HepG2 (cell line): ENCODE results near the gene SMPD3. TPM values are rescaled to one million over a fixed set of nuclear protein-coding genes. Genes with fewer than 3 reads are reported as not detected.

Experiments
- ATAC-seq: fragments of 200-7000 bp; cut with Tn5 transposase; 3 replicates; pipeline ENCODE4 v1.9.1; 2020; ENCODE audit warnings: mild to moderate bottlenecking, moderate library complexity
- BruUV-seq: library from RNA; stranded (reverse); fragments of 400-500 nt; replicated peaks from 2 replicates; lab custom pipeline; 2021; lab: Mats Ljungman, UMichigan
- CTCF ChIA-PET: fragments of 300-600 bp; formaldehyde crosslinking; extraction: SDS; loops from one replicate; lab custom pipeline; 2021; ENCODE audit warnings: low total read pairs, inconsistent platforms, low intra/inter-chr PET ratio; lab: Yijun Ruan, JAX
- POLR2A ChIA-PET: fragments of 350-600 bp; sonication (Branson Sonifier 250); formaldehyde crosslinking; loops from one replicate; lab custom pipeline; 2020; ENCODE audit warnings: antibody characterized with exemption, inconsistent platforms; lab: Yijun Ruan, JAX
- DNase-seq: peaks from one replicate; pipeline ENCODE4 v3.0.0-alpha.2; 2015; ENCODE audit warnings: low spot score
- FAIRE-seq: peaks from 3 replicates; lab custom pipeline; 2011; peaks lifted over from hg19 to GRCh38; lab: Jason Lieb, UNC
- H2AFZ ChIP-seq: one replicate; pipeline ENCODE4 v1.6.1; 2011; ENCODE audit warnings: low read length, inconsistent platforms
- H3K27ac ChIP-seq: fragments of 300-600 bp; 3 replicates; pipeline ENCODE4 v1.8.0; 2011; ENCODE audit warnings: mixed run types, mild to moderate bottlenecking, mixed read lengths, low read length, inconsistent platforms; ENCODE audit not compliant: insufficient read depth; ENCODE audit errors: extremely low read length
- H3K27me3 ChIP-seq, 2 experiments: fragments of 200-600 bp in 1 of 2; 2 replicates in 1 of 2; 3 replicates in 1 of 2; pipeline versions ENCODE4 v1.6.0 to v1.8.0; 2011; ENCODE audit warnings: low read length in 2 of 2, mild to moderate bottlenecking in 2 of 2, moderate library complexity in 2 of 2, inconsistent platforms in 1 of 2; ENCODE audit not compliant: insufficient read depth in 2 of 2, control insufficient read depth in 1 of 2
- H3K36me3 ChIP-seq, 2 experiments: fragments of 200-600 bp in 1 of 2; replicated peaks in 1 of 2; 2 replicates in 1 of 2; 3 replicates in 1 of 2; pipeline versions ENCODE4 v1.5.1 to v1.8.0; 2011; ENCODE audit warnings: low read length in 2 of 2, inconsistent platforms in 1 of 2; ENCODE audit not compliant: insufficient read depth in 2 of 2, control insufficient read depth in 1 of 2
- H3K4me1 ChIP-seq: 2 replicates; pipeline ENCODE4 v1.5.1; 2012; ENCODE audit warnings: low read length, inconsistent platforms; ENCODE audit not compliant: insufficient read depth
- H3K4me2 ChIP-seq: 2 replicates; pipeline ENCODE4 v1.6.0; 2011; ENCODE audit warnings: low read depth, low read length, inconsistent platforms
- H3K4me3 ChIP-seq, 3 experiments: fragments of 200-600 bp in 1 of 3; sonication (generic), shearing (Covaris generic) in 1 of 3; replicated peaks in 1 of 3; 2 replicates each; pipeline ENCODE4 v1.5.1; 2011 to 2016; ENCODE audit warnings: low read length in 3 of 3, inconsistent platforms in 2 of 3, low read depth in 2 of 3, mild to moderate bottlenecking in 2 of 3, control low read depth in 1 of 3, mixed read lengths in 1 of 3; ENCODE audit not compliant: insufficient read depth in 1 of 3
- H3K79me2 ChIP-seq: one replicate; pipeline ENCODE4 v1.6.1; 2011; ENCODE audit warnings: low read length, inconsistent platforms; ENCODE audit not compliant: insufficient read depth
- H3K9ac ChIP-seq: 2 replicates; pipeline ENCODE4 v1.6.0; 2011; ENCODE audit warnings: mild to moderate bottlenecking, low read depth, low read length, inconsistent platforms; ENCODE audit not compliant: insufficient read depth
- H3K9me3 ChIP-seq: 2 replicates; pipeline ENCODE4 v1.5.1; 2012; ENCODE audit warnings: mild to moderate bottlenecking, low read length
- H4K20me1 ChIP-seq: 2 replicates; pipeline ENCODE4 v1.6.0; 2011; ENCODE audit warnings: inconsistent platforms, mild to moderate bottlenecking, low read length, moderate library complexity; ENCODE audit not compliant: insufficient read depth
- ARID2 ChIP-seq: sonication (generic); formaldehyde crosslinking; IDR thresholded peaks from 2 replicates; pipeline ENCODE4 v1.8.1; 2022; ENCODE audit warnings: mild to moderate bottlenecking, missing genetic modification reagents, borderline replicate concordance
- CC2D1A ChIP-seq: sonication (generic); formaldehyde crosslinking; IDR thresholded peaks from 2 replicates; pipeline ENCODE4 v1.8.1; 2023; ENCODE audit warnings: mild to moderate bottlenecking, missing genetic modification reagents
- CEBPZ ChIP-seq: IDR thresholded peaks from 2 replicates; pipeline ENCODE4 v1.6.1; 2012; ENCODE audit warnings: low read length, improper control_type of control experiment
- MAZ ChIP-seq, 2 experiments: sonication (generic) in 1 of 2; formaldehyde crosslinking in 1 of 2; IDR thresholded peaks; 2 replicates each; pipeline versions ENCODE4 v1.5.0 to v1.6.1; 2012 to 2020; ENCODE audit warnings: low read depth in 2 of 2, mild to moderate bottlenecking in 2 of 2, borderline replicate concordance in 1 of 2, improper control_type of control experiment in 1 of 2, low read length in 1 of 2, missing genetic modification reagents in 1 of 2, moderate library complexity in 1 of 2
- RNF2 ChIP-seq: fragments of 450-650 bp; conservative IDR thresholded peaks from 2 replicates; pipeline ENCODE4 v1.6.1; 2016; ENCODE audit warnings: low read depth
- SALL2 ChIP-seq: sonication (generic); formaldehyde crosslinking; IDR thresholded peaks from 2 replicates; pipeline ENCODE4 v1.8.1; 2023; ENCODE audit warnings: mild to moderate bottlenecking, missing genetic modification reagents, inconsistent platforms
- ZBTB49 ChIP-seq: sonication (generic); formaldehyde crosslinking; IDR thresholded peaks from 2 replicates; pipeline ENCODE4 v1.4.0; 2020; ENCODE audit warnings: missing genetic modification reagents, borderline replicate concordance
- ZNF253 ChIP-seq: sonication (generic); formaldehyde crosslinking; IDR thresholded peaks from 2 replicates; pipeline ENCODE4 v1.8.0; 2022; ENCODE audit warnings: mild to moderate bottlenecking, missing genetic modification reagents, borderline replicate concordance
- ZNF512 ChIP-seq: sonication (generic); formaldehyde crosslinking; IDR thresholded peaks from 2 replicates; pipeline ENCODE4 v1.4.0; 2020; ENCODE audit warnings: mild to moderate bottlenecking, missing genetic modification reagents
- ZNF558 ChIP-seq: sonication (generic); formaldehyde crosslinking; IDR thresholded peaks from 2 replicates; pipeline ENCODE4 v1.9.0; 2022; ENCODE audit warnings: mild to moderate bottlenecking, missing genetic modification reagents, borderline replicate concordance
- ZNF569 ChIP-seq: sonication (generic); formaldehyde crosslinking; IDR thresholded peaks from 2 replicates; pipeline ENCODE4 v1.5.0; 2020; ENCODE audit warnings: mild to moderate bottlenecking, missing genetic modification reagents, moderate library complexity, borderline replicate concordance
- WGBS: methylation state at CpG from one replicate; pipeline ENCODE4 v1.1.6; 2017; ENCODE audit warnings: low lambda C conversion rate; 5-methylcytosine and 5-hydroxymethylcytosine counted together
- in situ Hi-C: cut with HindIII; loops from 2 replicates; pipeline ENCODE4 v1.10.0; 2017; ENCODE audit warnings: low pct_unique_long_range_greater_than_20kb; ENCODE audit not compliant: extremely low pct_ligation_motif_present
- intact Hi-C: fragments of 100-400 bp; cut with micrococcal nuclease; formaldehyde crosslinking; loops from one replicate; pipeline ENCODE4 v1.10.0; 2022; ENCODE audit not compliant: unreplicated experiment
- polyA plus RNA-seq, 8 experiments: library from polyadenylated mRNA; depleted of rRNA in 3 of 8; stranded (reverse) in 7 of 8; unstranded in 1 of 8; fragments of >200 nt; fragmentation: Illumina TruSeq in 4 of 8; extraction: Trizol in 4 of 8; gene quantifications; 2 replicates each; pipeline versions ENCODE4 v1.2.1 to v1.2.3, GENCODE V29; 2011 to 2016; ENCODE audit warnings: low read depth in 4 of 8, missing spikeins in 1 of 8, mixed read lengths in 1 of 8; ENCODE audit not compliant: insufficient read depth in 1 of 8
- total RNA-seq, 5 experiments: library from RNA; depleted of rRNA; stranded (reverse); fragments of >200 nt; fragmentation: Illumina TruSeq; extraction: Trizol; gene quantifications; 2 replicates each; pipeline ENCODE4 v1.2.3, GENCODE V29; 2016; ENCODE audit warnings: low read depth in 1 of 5

SMPD3 gene
- total and polyA plus RNA-seq, 2 of the 13 experiments (the other 11 are each of a cell fraction or from before 2014, with no cell fraction given): 0.07 to 0.32 TPM

- 11% methylated on average over 3 of the region's 3 CpGs for WGBS
- intact Hi-C loops: no loop called here
- Histone ChIP-seq H3K27ac (no peak overlapping the region), H3K9me3 (no peaks in the 10 kb centered on the region), H3K4me2 (no peak overlapping the region), H3K27me3 (peaks cover 4 to 10% of the 10 kb centered on the region in 2 experiments), H3K4me3 (no peak overlapping the region), H4K20me1 (no peaks in the 10 kb centered on the region), H2AFZ (no peak overlapping the region), H3K9ac (no peak overlapping the region), H3K79me2 (no peaks in the 10 kb centered on the region), H3K36me3 (no peaks in the 10 kb centered on the region), H3K4me1 (no peaks in the 10 kb centered on the region; the same call in 1 of the 2 replicates)
- POLR2A ChIA-PET: no interaction called here
- in situ Hi-C loops: no loop called here
- ATAC-seq (no peak), FAIRE-seq (no peak), DNase-seq (no peak)
- no TSS peak for BruUV-seq
- CTCF ChIA-PET: no interaction called here
- TF ChIP-seq ZNF253 (CRISPR knock-in tag): no peak
- TF ChIP-seq ZNF569: no peak
- no peak for TF ChIP-seq ARID2
- no peak for TF ChIP-seq ZBTB49
- no peak for TF ChIP-seq SALL2 (CRISPR knock-in tag)
- no peak for TF ChIP-seq CEBPZ
- no peak for TF ChIP-seq RNF2
- no peak for TF ChIP-seq MAZ (IDR thresholded peaks at IDR 0.05; ENCODE audit: borderline replicate concordance, low read depth, low read length)
- TF ChIP-seq MAZ (CRISPR knock-in tag; IDR thresholded peaks at IDR 0.05; ENCODE audit: low read depth): no peak
- no peak for TF ChIP-seq CC2D1A (CRISPR knock-in tag)
- TF ChIP-seq ZNF558 (CRISPR knock-in tag): no peak
- no peak for TF ChIP-seq ZNF512
Observed at GRCh38 chr16:68393333-68393732, 55.0 kb downstream of the SMPD3 start.
